CD14-positive monocyte (primary cell): Measurements from ENCODE around the gene TMEM273. TPM values are rescaled to one million over a fixed set of nuclear protein-coding genes. Genes with fewer than 3 reads are reported as not detected.

Experiments used
- DNase-seq, 3 donors: peaks; one replicate each; pipeline ENCODE4 v3.0.0-alpha.2; 2011 to 2022
- H2AFZ ChIP-seq: 2 replicates; pipeline ENCODE4 v1.6.0; 2012; ENCODE audit warnings: mild to moderate bottlenecking, low read depth, low read length, inconsistent platforms; ENCODE audit not compliant: insufficient read depth, poor library complexity, severe bottlenecking
- H3K27ac ChIP-seq, 2 donors: 1 replicate in 1 of 2; 2 replicates in 1 of 2; pipeline ENCODE4 v1.5.1; 2012 to 2013; ENCODE audit warnings: low read length in 2 of 2, control low read depth in 1 of 2, inconsistent platforms in 1 of 2, low read depth in 1 of 2, mild to moderate bottlenecking in 1 of 2
- H3K27me3 ChIP-seq, 2 donors: one replicate each; pipeline versions ENCODE4 v1.6.0 to v1.6.1; 2011 to 2013; ENCODE audit warnings: low read length in 2 of 2; ENCODE audit not compliant: control insufficient read depth in 2 of 2, insufficient read depth in 2 of 2
- H3K36me3 ChIP-seq, 2 donors: replicated peaks in 1 of 2; 1 replicate in 1 of 2; 2 replicates in 1 of 2; pipeline versions ENCODE4 v1.5.1 to v1.6.1; 2012 to 2013; ENCODE audit warnings: low read length in 2 of 2, control low read depth in 1 of 2, inconsistent platforms in 1 of 2, mild to moderate bottlenecking in 1 of 2; ENCODE audit not compliant: insufficient read depth in 2 of 2, control insufficient read depth in 1 of 2
- H3K4me1 ChIP-seq, 2 donors: 1 replicate in 1 of 2; 2 replicates in 1 of 2; pipeline versions ENCODE4 v1.5.1 to v1.6.1; 2012 to 2013; ENCODE audit warnings: low read length in 2 of 2, control low read depth in 1 of 2, inconsistent platforms in 1 of 2, mild to moderate bottlenecking in 1 of 2, moderate library complexity in 1 of 2; ENCODE audit not compliant: insufficient read depth in 2 of 2, control insufficient read depth in 1 of 2
- H3K4me2 ChIP-seq: replicated peaks from 2 replicates; pipeline ENCODE3; 2012; ENCODE audit warnings: low read length, moderate library complexity, mild to moderate bottlenecking; ENCODE audit not compliant: poor library complexity, severe bottlenecking; ENCODE audit errors: extremely low read depth
- H3K4me3 ChIP-seq, 3 experiments: fragments of 200-600 bp in 1 of 3; sonication (generic) in 1 of 3; replicated peaks in 1 of 3; 1 replicate in 2 of 3; 2 replicates in 1 of 3; pipeline ENCODE4 v1.5.1; 2011 to 2013; ENCODE audit warnings: low read length in 3 of 3, mild to moderate bottlenecking in 3 of 3, control low read depth in 2 of 3, low read depth in 2 of 3, inconsistent platforms in 1 of 3, moderate library complexity in 1 of 3
- H3K79me2 ChIP-seq: 2 replicates; pipeline ENCODE4 v1.6.0; 2012; ENCODE audit warnings: mild to moderate bottlenecking, control low read depth, inconsistent platforms, low read length, moderate library complexity; ENCODE audit not compliant: insufficient read depth
- H3K9ac ChIP-seq: 2 replicates; pipeline ENCODE4 v1.6.0; 2017; ENCODE audit warnings: low read length, mild to moderate bottlenecking; ENCODE audit not compliant: insufficient read depth, poor library complexity, severe bottlenecking
- H3K9me3 ChIP-seq, 2 donors: replicated peaks in 1 of 2; 1 replicate in 1 of 2; 2 replicates in 1 of 2; pipeline versions ENCODE4 v1.5.1 to v1.6.1; 2012 to 2013; ENCODE audit warnings: low read length in 2 of 2, control low read depth in 1 of 2; ENCODE audit not compliant: control insufficient read depth in 1 of 2, insufficient read depth in 1 of 2
- H4K20me1 ChIP-seq: 2 replicates; pipeline ENCODE4 v1.6.0; 2012; ENCODE audit warnings: mild to moderate bottlenecking, low read length, control low read depth, moderate library complexity; ENCODE audit not compliant: insufficient read depth
- H3K27ac Mint-ChIP-seq, 7 donors: one replicate each; pipeline ENCODE4 v1.8.0; 2020; ENCODE audit warnings: mild to moderate bottlenecking in 7 of 7, mixed read lengths in 7 of 7, moderate library complexity in 6 of 7, inconsistent platforms in 2 of 7
- H3K27me3 Mint-ChIP-seq, 3 donors: one replicate each; pipeline ENCODE4 v1.8.0; 2021 to 2022; ENCODE audit warnings: low read depth in 3 of 3, mild to moderate bottlenecking in 3 of 3, mixed read lengths in 3 of 3, moderate library complexity in 3 of 3, inconsistent platforms in 1 of 3
- H3K36me3 Mint-ChIP-seq, 2 donors: one replicate each; pipeline ENCODE4 v1.8.0; 2020; ENCODE audit warnings: mixed read lengths in 2 of 2, inconsistent platforms in 1 of 2, mild to moderate bottlenecking in 1 of 2
- H3K4me1 Mint-ChIP-seq: one replicate; pipeline ENCODE4 v1.8.0; 2020; ENCODE audit warnings: mild to moderate bottlenecking, mixed read lengths
- H3K4me3 Mint-ChIP-seq, 2 donors: one replicate each; pipeline ENCODE4 v1.8.0; 2020; ENCODE audit warnings: mild to moderate bottlenecking in 2 of 2, mixed read lengths in 2 of 2, moderate library complexity in 1 of 2
- H3K9me3 Mint-ChIP-seq, 7 donors: one replicate each; pipeline ENCODE4 v1.8.0; 2020 to 2022; ENCODE audit warnings: mixed read lengths in 7 of 7, mild to moderate bottlenecking in 6 of 7, moderate library complexity in 6 of 7, inconsistent platforms in 2 of 7
- CTCF ChIP-seq: fragments of 200-600 bp; IDR thresholded peaks from one replicate; pipeline ENCODE4 v1.8.0; 2022; ENCODE audit warnings: antibody characterized with exemption, mild to moderate bottlenecking
- WGBS: methylation state at CpG from one replicate; pipeline ENCODE4 v1.1.5; 2013; ENCODE audit warnings: missing lambda C conversion rate; ENCODE audit not compliant: insufficient coverage; 5-methylcytosine and 5-hydroxymethylcytosine counted together
- intact Hi-C, 2 donors: fragments of 100-400 bp; cut with micrococcal nuclease; formaldehyde crosslinking; loops; one replicate each; pipeline versions ENCODE4 v1.15.0 to v1.15.1; 2023
- polyA plus RNA-seq, 3 donors: library from polyadenylated mRNA; depleted of rRNA in 1 of 3; unstranded in 2 of 3; stranded (reverse) in 1 of 3; fragments of 300-500 nt in 2 of 3; fragments of >200 nt in 1 of 3; fragmentation: Illumina TruSeq in 2 of 3; gene quantifications; 1 replicate in 2 of 3; 2 replicates in 1 of 3; pipeline ENCODE4 v1.2.3, GENCODE V29; 2012 to 2021

TMEM273 gene
- polyA plus RNA-seq, 3 donors, result 6.7 to 7.9 (median 6.9) TPM

- no peaks in the 10 kb centered on the region for H4K20me1 ChIP-seq
- H3K4me1 ChIP-seq, result peaks cover 16 to 22% of the 10 kb centered on the region in 2 donors
- H3K4me2 ChIP-seq, result no peak overlapping the region
- Mint-ChIP-seq H3K9me3 (no peaks in the 10 kb centered on the region), H3K27me3 (peaks cover 0 to 4% (median 4%) of the 10 kb centered on the region in 3 donors), H3K4me1 (peaks cover 26% of the 10 kb centered on the region), H3K27ac (peak overlapping the region in 2 of 7 donors; percentile 22 to 60), H3K36me3 (peaks cover 0 to 10% of the 10 kb centered on the region in 2 donors), H3K4me3 (no peak overlapping the region)
- H3K36me3 ChIP-seq, result no peaks in the 10 kb centered on the region
- intact Hi-C loops, result no loop called here
- no peak overlapping the region for H3K4me3 ChIP-seq
- H3K79me2 ChIP-seq, result no peaks in the 10 kb centered on the region
- WGBS, result 22% methylated on average over 6 of the region's 9 CpGs
- H2AFZ ChIP-seq, result no peak overlapping the region
- H3K9ac ChIP-seq, result no peak overlapping the region
- peak; percentile 84 for TF ChIP-seq CTCF
- H3K27ac ChIP-seq, result no peak overlapping the region
- peak; percentile 51 to 65 (median 60) for DNase-seq
- no peaks in the 10 kb centered on the region for H3K27me3 ChIP-seq
- H3K9me3 ChIP-seq, result no peaks in the 10 kb centered on the region
These were observed 23.5 kb downstream of the TMEM273 start for GRCh38 chr10:49164559-49165188.

- Histone ChIP-seq H3K27me3 (no peaks in the 10 kb centered on the region), H4K20me1 (no peaks in the 10 kb centered on the region), H3K79me2 (no peaks in the 10 kb centered on the region), H2AFZ (no peak overlapping the region), H3K4me1 (peaks cover 7 to 13% of the 10 kb centered on the region in 2 donors), H3K27ac (no peak overlapping the region), H3K9ac (no peak overlapping the region), H3K36me3 (no peaks in the 10 kb centered on the region), H3K4me2 (no peak overlapping the region), H3K4me3 (no peak overlapping the region), H3K9me3 (no peaks in the 10 kb centered on the region)
- no peak overlapping the region for H3K4me3 Mint-ChIP-seq
- H3K36me3 Mint-ChIP-seq, result peaks cover 0 to 10% of the 10 kb centered on the region in 2 donors
- no peak for TF ChIP-seq CTCF
- peak overlapping the region in 1 of 7 donors; percentile 28 for H3K27ac Mint-ChIP-seq
- no peaks in the 10 kb centered on the region for H3K9me3 Mint-ChIP-seq
- no CpG with 5 or more reads among the region's 4 CpGs for WGBS
- H3K27me3 Mint-ChIP-seq, result peaks cover 3 to 4% (median 4%) of the 10 kb centered on the region in 3 donors
- intact Hi-C loops, result no loop called here
- peaks cover 18% of the 10 kb centered on the region for H3K4me1 Mint-ChIP-seq
- no peak for DNase-seq
These were observed 24.4 kb downstream of the TMEM273 start for GRCh38 chr10:49163741-49164140.
